ENCODE results near the gene CD40. TPM values are rescaled to one million over a fixed set of nuclear protein-coding genes. Genes with fewer than 3 reads are reported as not detected.

CD40 gene
- total RNA-seq, 1 donor from 2014 or later, result 6.8 TPM

DNA sequence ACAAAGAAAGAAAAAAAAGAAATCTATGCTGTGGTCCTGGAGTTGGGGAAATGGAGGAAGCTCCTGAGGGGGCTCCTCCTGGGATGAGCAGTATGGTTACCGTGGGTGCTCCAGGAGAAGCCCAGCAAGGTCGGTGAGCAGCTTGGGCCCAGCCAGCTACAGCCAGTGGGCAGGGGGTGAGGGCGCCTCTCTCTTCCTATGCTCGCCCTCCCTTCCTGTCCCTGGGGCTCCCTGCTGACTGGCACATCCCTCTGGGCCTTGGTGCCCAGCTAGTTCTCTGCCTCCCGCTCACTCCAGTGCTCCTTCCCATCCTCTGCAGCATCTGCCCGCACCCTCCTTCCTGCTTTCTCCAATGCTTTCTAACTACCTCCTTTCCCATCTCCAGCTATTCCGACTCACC, 16.6 kb downstream of the CD40 start:
- TF ChIP-seq CTCF (IDR thresholded peaks at IDR 0.05; ENCODE audit: borderline replicate concordance), result no peak
- no peak for DNase-seq
- Histone ChIP-seq H3K27ac (replicated peaks) (no peak overlapping the region), H3K4me1 (peaks cover 29% of the 10 kb centered on the region), H3K4me3 (no peak overlapping the region), H3K27me3 (ENCODE audit: low read depth) (peaks cover 74% of the 10 kb centered on the region), H3K36me3 (no peaks in the 10 kb centered on the region), H3K9me3 (replicated peaks) (no peaks in the 10 kb centered on the region)
- intact Hi-C loops (cut with micrococcal nuclease), result loop anchor here (10.0 kb wide), 1 partner anchor 210 kb away; no protein-coding TSS in a partner anchor

DNA sequence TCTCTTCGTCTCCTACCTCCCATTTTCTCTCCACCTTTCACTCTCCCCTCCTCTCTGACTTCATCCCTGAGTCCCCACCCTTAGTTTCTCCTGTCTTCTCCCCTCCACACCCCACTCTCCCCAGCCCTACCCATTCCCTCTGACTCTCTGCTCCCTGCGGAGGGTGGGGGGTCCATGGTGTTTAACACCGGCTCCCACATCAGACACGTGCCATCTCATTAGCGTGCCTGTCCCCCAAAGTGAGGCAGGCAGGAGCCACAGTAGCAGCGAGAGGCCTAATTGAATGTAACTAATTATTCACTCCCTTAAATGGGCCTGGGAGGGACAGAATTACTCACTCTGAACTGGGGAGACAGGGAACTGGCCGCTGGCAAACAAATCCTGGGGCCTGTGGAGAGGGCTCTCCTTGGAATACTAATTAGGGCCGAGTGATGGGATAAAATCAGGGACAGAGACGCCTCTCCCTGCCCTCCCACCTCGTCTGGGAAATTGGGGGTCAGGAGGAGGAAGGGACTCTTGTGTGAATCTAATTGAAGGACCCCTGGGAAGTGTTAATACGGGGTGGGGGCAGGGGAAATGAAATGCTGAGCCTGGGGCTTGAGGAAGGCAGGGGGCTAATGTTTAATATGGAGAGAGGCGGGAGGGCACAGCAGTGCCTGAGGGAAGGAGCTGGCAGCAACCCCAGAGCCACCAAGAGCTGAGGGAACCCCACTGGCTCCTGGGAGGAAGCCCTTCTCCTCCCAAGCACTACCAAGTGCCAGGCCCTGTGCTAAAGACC, 17.9 kb downstream of the CD40 start:
- Histone ChIP-seq H3K27me3 (ENCODE audit: low read depth) (peaks cover 87% of the 10 kb centered on the region), H3K36me3 (no peaks in the 10 kb centered on the region), H3K27ac (replicated peaks) (no peak overlapping the region), H3K9me3 (replicated peaks) (no peaks in the 10 kb centered on the region), H3K4me1 (peaks cover 17% of the 10 kb centered on the region), H3K4me3 (no peak overlapping the region)
- intact Hi-C loops (cut with micrococcal nuclease), result loop anchor here (10.0 kb wide), 1 partner anchor 209 kb away; no protein-coding TSS in a partner anchor
- TF ChIP-seq CTCF (IDR thresholded peaks at IDR 0.05; ENCODE audit: borderline replicate concordance), result no peak
- no peak for DNase-seq

GRCh38 chr20:46137816-46138215, 19.7 kb downstream of the CD40 start:
- peaks cover 94% of the 10 kb centered on the region for H3K27me3 ChIP-seq (ENCODE audit: low read depth)
- no peaks in the 10 kb centered on the region for H3K9me3 ChIP-seq (replicated peaks)
- no peak overlapping the region for H3K4me3 ChIP-seq
- no peaks in the 10 kb centered on the region for H3K36me3 ChIP-seq
- TF ChIP-seq CTCF (IDR thresholded peaks at IDR 0.05; ENCODE audit: borderline replicate concordance), result no peak
- intact Hi-C loops (cut with micrococcal nuclease), result loop anchor here (10.0 kb wide), 1 partner anchor 207 kb away; no protein-coding TSS in a partner anchor
- H3K27ac ChIP-seq (replicated peaks), result no peak overlapping the region
- H3K4me1 ChIP-seq, result peaks cover 2% of the 10 kb centered on the region
- DNase-seq, result no peak

DNA sequence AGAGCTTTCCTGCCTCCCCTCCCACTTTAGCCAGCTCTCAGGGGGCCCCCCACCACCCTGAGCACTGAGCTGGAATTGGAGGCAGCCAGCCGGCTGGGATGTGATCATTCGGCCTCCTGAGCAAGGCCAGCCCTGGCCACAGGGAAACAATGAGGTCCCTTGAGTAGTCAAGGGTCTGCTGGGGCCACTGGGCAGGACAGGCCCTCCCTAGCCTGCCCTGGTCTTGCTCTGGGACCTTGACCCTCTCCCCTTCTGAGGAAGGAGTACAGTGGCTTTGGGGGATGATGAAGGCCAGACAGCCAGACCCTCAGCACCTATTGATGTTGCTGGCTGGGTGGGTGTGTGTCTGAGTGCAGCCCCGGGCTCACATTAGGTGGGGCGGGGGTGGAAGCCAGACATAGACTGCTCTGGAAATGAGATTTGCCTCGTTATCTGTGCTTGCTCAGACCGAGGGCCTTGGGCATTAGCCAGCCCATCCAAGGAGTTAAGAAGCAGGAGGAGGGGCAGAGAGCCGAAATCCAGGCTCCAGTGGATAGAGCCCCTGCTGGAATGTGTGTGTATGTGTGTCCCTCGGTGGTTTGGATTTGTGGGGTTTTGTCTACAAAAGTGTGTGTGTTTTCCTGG, 21.3 kb downstream of the CD40 start:
- Histone ChIP-seq H3K27ac (replicated peaks) (no peak overlapping the region), H3K4me3 (no peak overlapping the region), H3K4me1 (no peaks in the 10 kb centered on the region), H3K9me3 (replicated peaks) (no peaks in the 10 kb centered on the region), H3K27me3 (ENCODE audit: low read depth) (peaks cover 100% of the 10 kb centered on the region), H3K36me3 (no peaks in the 10 kb centered on the region)
- DNase-seq, result no peak
- intact Hi-C loops (cut with micrococcal nuclease), result loop anchor here (10.0 kb wide), 1 partner anchor 205 kb away; no protein-coding TSS in a partner anchor
- TF ChIP-seq CTCF (IDR thresholded peaks at IDR 0.05; ENCODE audit: borderline replicate concordance), result no peak

GRCh38 chr20:46139908-46140482, 21.9 kb downstream of the CD40 start:
- no peak for TF ChIP-seq CTCF (IDR thresholded peaks at IDR 0.05; ENCODE audit: borderline replicate concordance)
- Histone ChIP-seq H3K4me3 (no peak overlapping the region), H3K4me1 (no peaks in the 10 kb centered on the region), H3K9me3 (replicated peaks) (no peaks in the 10 kb centered on the region), H3K27me3 (ENCODE audit: low read depth) (peaks cover 100% of the 10 kb centered on the region), H3K36me3 (no peaks in the 10 kb centered on the region), H3K27ac (replicated peaks) (no peak overlapping the region)
- intact Hi-C loops (cut with micrococcal nuclease), result loop anchor here (10.0 kb wide), 1 partner anchor 205 kb away; no protein-coding TSS in a partner anchor
- DNase-seq, result no peak
